GM12878 (cell line): ENCODE results near the gene TDRD7.

ENCODE experiments used
- BRCA1 ChIP-seq: IDR thresholded peaks from 2 replicates; pipeline ENCODE4 v1.6.1; 2011; ENCODE audit warnings: low read depth, low read length, improper control_type of control experiment
- CTCF ChIP-seq, 3 experiments: IDR thresholded peaks in 2 of 3; conservative IDR thresholded peaks in 1 of 3; 2 replicates each; pipeline ENCODE4 v1.5.1; 2011; ENCODE audit warnings: low read depth in 3 of 3, low read length in 3 of 3, mild to moderate bottlenecking in 3 of 3, control low read depth in 2 of 3, moderate library complexity in 2 of 3, inconsistent platforms in 1 of 3, mixed read lengths in 1 of 3; ENCODE audit not compliant: control insufficient read depth in 2 of 3, insufficient read depth in 1 of 3; ENCODE audit errors: extremely low read depth in 1 of 3
- FOS ChIP-seq: IDR thresholded peaks from 3 replicates; pipeline ENCODE4 v1.6.1; 2011; ENCODE audit warnings: borderline replicate concordance; ENCODE audit not compliant: insufficient read length; ENCODE audit errors: extremely low read depth
- PBX3 ChIP-seq: IDR thresholded peaks from 2 replicates; pipeline ENCODE4 v1.6.1; 2011; ENCODE audit warnings: mild to moderate bottlenecking, low read depth, low read length, moderate library complexity; ENCODE audit not compliant: insufficient replicate concordance
- PML ChIP-seq: IDR thresholded peaks from 2 replicates; pipeline ENCODE4 v1.6.1; 2012; ENCODE audit warnings: low read length, inconsistent platforms
- POLR2A ChIP-seq: IDR thresholded peaks from 2 replicates; pipeline ENCODE4 v1.6.1; 2011; ENCODE audit warnings: low read depth, mild to moderate bottlenecking, low read length
- RAD21 ChIP-seq: IDR thresholded peaks from 2 replicates; pipeline ENCODE4 v1.6.1; 2011; ENCODE audit warnings: mild to moderate bottlenecking, low read depth, low read length, moderate library complexity; ENCODE audit not compliant: insufficient read depth
- SIN3A ChIP-seq: IDR thresholded peaks from 2 replicates; pipeline ENCODE4 v1.6.1; 2012; ENCODE audit warnings: low read depth, low read length, improper control_type of control experiment
- SRF ChIP-seq, 2 experiments: IDR thresholded peaks; 2 replicates each; pipeline ENCODE4 v1.6.1; 2011; ENCODE audit warnings: low read depth in 2 of 2, low read length in 2 of 2, mild to moderate bottlenecking in 1 of 2, moderate library complexity in 1 of 2
- ZNF274 ChIP-seq: IDR thresholded peaks from one replicate; pipeline ENCODE4 v1.8.0; 2011; ENCODE audit not compliant: insufficient read length, insufficient read depth
- TF ChIP-seq, protein P1 (sequence below): IDR thresholded peaks from 2 replicates; pipeline ENCODE4 v1.6.1; 2011; ENCODE audit warnings: low read depth, low read length, improper control_type of control experiment, borderline replicate concordance

DNA sequence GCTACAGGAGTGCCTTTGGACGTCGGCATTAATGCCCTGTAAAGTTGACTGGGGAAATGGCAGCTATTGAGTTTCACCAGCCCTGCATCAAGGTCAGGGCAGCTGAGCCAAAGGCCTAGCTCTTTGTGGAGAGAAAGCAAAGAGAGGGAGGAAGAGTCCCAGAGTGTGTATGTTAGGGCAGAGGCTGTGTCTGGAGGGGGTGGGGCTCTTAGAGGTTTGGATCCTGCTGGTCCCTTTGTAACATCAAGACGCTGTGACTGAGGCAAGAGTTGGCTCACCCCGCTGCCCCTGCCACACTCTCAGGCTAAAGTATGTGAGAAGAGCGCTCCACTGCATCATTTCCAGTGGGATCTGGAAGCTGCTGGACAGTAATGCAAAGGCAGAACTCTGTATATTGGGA lies 123.9 kb downstream of the TDRD7 start:
- TF ChIP-seq POLR2A (no peak), FOS (no peak), BRCA1 (no peak), PBX3 (no peak), CTCF (IDR thresholded peaks at IDR 0.05 in 2 of 3, conservative IDR thresholded peaks at IDR 0.05 in 1 of 3; ENCODE audit: control insufficient read depth in 2 of 3, extremely low read depth in 1 of 3, insufficient read depth in 1 of 3, low read depth in 3 of 3, low read length in 3 of 3) (no peak), RAD21 (no peak), ZNF274 (no peak), PML (no peak), SRF (IDR thresholded peaks at IDR 0.05; ENCODE audit: low read depth in 2 of 2, low read length in 2 of 2) (no peak), SIN3A (no peak)
- TF ChIP-seq, protein P1, sequence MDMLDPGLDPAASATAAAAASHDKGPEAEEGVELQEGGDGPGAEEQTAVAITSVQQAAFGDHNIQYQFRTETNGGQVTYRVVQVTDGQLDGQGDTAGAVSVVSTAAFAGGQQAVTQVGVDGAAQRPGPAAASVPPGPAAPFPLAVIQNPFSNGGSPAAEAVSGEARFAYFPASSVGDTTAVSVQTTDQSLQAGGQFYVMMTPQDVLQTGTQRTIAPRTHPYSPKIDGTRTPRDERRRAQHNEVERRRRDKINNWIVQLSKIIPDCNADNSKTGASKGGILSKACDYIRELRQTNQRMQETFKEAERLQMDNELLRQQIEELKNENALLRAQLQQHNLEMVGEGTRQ = no peak
